ENCODE measurements around the gene HIF1AN.

The HIF1AN gene

GRCh38 chr10:100522107-100522801 lies 13.5 kb upstream of the HIF1AN start:
- no peak for DNase-seq

GRCh38 chr10:100522945-100523344 lies 12.8 kb upstream of the HIF1AN start:
- DNase-seq = no peak

GRCh38 chr10:100524206-100524605 lies 11.5 kb upstream of the HIF1AN start:
- DNase-seq = no peak

- DNase-seq = no peak
Observed at GRCh38 chr10:100524638-100525037, 11.1 kb upstream of the HIF1AN start.

DNA sequence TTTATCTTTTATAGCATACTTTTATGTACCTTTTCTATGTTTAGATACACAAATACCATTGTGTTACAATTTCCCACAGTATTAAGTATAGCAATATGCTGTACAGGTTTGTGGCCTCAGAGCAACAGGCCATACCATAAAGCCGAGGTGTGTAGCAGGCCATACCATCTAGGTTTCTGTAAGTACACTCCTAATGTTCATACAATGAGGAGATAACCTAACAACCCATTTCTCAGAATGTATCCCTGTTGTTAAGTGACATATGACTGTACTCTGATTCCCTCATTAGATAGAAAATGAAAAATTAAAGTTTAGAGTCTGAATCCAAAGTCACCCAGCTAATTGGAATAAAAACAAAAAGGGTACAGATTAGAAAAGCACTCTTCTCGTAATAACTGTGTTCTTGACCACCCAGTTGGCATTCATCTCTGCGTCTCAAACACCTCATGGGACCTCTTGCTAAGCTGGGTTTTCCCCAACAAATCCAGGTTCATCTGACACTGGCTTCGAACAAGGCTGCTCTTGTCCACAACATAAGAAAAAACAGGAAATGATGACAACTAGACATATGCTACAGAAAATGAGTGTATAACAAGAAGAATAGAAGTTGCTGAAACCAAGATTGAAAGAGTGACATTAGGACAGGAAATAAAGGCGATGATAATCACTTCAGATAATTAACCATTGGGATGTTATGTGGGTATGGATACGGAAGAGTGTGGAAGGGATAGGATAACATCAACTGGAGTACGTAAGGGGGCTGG lies 7.4 kb upstream of the HIF1AN start:
- no peak for DNase-seq

DNA sequence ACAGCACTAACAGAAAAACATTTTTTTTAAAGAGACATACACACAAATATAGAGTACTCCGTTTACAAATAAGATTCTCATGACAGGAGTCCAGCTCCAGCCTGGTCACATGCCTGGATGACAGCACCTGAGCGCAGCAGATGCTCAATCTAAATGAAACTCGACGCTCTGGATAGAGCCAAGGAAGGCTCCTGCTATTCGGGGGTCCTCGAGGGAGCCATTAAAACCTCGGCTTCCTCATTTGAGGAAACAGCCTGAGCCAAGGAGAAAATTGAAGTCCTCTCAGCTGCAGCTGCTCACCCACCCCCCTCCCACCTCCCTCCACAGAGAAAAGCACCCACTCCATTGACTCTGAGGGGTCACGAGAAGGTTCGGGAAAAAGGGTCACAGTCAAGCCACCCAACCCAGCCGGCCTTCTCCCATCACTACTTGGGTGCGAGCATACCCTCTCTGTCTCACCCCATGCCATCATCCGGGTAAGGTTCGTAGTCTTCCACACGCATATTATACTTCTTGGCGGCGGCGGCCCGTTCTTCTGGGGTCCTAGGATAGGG lies 6.7 kb upstream of the HIF1AN start:
- no peak for DNase-seq

- DNase-seq = peak; percentile 69 to 82
Observed at GRCh38 chr10:100529475-100530298, 6.1 kb upstream of the HIF1AN start, which contains the start of gene NDUFB8. Gene NDUFB8, minus strand, starts transcription at chr10:100529871. Its CDS starts 20 bp downstream, at chr10:100529851.

GRCh38 chr10:100531761-100532160 lies 4.0 kb upstream of the HIF1AN start:
- DNase-seq = no peak

GRCh38 chr10:100534726-100535125 lies 1.0 kb upstream of the HIF1AN start:
- DNase-seq = no peak

DNA sequence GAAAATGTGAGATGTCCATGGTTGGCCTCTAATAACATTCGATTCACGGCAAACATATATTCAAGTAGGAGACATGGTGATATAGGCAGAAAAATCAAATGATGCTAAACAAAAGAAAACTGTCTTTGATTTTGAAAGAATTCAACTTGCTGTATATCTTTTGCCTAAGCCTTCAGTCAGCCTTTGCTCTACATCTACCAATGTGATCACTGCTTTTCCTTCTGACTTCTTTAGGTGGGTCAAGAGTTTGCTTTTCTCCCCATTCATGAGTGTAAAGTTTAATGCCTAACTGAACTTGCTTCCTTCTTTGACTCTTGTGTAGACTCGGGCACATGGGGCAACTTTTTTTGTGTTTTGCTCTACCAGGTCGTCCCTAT lies 417 bp upstream of the HIF1AN start:
- DNase-seq = no peak

- DNase-seq = no peak
Observed at GRCh38 chr10:100537475-100537874, 1.7 kb downstream of the HIF1AN start.

GRCh38 chr10:100544950-100545349 lies 9.2 kb downstream of the HIF1AN start:
- no peak for DNase-seq

GRCh38 chr10:100551196-100551595 lies 15.5 kb downstream of the HIF1AN start:
- DNase-seq = no peak

DNA sequence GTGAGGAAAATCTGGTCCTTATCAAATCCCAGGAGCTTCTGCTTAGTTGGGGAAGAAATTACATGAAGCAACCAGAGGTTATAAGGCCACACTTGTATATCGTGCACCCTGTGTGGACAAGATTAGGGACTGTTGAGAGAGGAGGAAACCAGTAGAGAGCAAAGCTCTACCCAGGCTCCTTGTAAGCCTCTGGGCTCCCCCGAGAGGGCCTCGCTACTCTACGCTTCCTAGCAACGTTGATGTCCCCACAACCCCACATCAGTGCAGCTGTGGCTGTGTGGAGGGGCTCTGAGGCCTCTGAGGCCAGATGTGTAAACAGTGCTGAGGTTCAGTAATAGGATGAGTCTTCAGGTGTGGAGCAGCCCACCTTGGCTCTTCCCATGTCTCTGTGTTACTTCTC lies 16.0 kb downstream of the HIF1AN start:
- no peak for DNase-seq

GRCh38 chr10:100553929-100554328 lies 18.2 kb downstream of the HIF1AN start:
- DNase-seq = no peak

- no peak for DNase-seq
Observed at GRCh38 chr10:100554902-100555301, 19.2 kb downstream of the HIF1AN start.

GRCh38 chr10:100560248-100560647 lies 24.5 kb downstream of the HIF1AN start:
- DNase-seq = no peak

- no peak for DNase-seq
Observed at GRCh38 chr10:100561005-100561404, 25.3 kb downstream of the HIF1AN start.

- DNase-seq = no peak
Observed at GRCh38 chr10:100562008-100562672, 26.4 kb downstream of the HIF1AN start.

DNA sequence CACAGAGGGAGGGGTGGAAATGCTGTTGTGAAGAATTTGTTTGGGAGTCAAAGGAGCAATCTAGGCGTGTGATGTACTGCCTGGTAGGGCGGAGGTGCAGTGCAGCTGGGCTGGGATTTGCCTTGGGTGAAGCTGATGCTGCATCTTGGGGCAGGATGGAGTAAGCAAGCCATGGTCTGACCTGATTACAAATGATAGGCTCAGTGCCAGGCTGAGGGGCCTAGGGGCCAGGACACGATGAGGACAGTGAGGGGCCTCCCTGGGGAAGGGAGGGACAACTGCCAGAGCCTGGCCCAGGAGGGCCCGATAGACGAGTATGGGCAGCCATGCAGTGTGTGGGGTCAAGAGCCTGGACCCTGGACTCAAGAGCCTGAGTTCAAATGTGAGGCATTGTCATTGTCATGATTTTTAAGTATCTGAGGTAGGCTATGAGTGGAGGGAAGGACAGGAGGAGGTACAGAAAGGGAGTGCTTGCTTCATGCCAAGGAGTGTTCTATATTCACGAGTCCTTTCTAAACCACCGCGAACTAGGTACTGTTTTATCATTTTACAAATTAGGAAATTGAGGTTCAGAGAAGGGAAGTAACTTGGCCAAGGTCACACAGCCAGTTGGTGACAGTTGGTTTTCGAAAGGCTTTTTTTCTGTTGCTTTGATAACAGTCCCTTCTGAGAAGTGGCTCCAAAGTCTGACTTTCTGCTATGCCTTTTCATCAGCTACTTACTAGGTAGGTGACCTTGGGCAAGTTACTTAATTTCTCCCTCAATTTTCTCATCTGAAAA lies 29.7 kb downstream of the HIF1AN start:
- no peak for DNase-seq

DNA sequence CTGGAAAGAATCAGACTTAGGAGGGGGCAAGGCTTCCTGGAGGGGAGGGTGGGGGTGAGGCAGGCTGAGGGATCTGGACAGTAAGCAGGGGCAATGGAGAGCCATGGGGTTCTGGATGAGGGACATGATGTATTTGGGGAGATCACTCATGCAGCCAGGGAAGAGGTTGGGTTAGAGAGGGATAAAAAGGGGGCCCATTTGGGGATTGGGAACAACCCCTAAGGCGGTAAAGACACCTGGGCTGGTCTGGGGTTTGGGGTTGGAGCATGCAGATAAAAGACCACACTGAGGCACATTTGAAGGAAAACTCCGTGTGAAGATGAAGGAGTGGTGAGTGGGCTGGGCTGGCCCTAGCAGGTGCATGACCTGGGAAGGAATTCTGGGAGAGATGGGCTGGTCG lies 30.8 kb downstream of the HIF1AN start:
- no peak for DNase-seq

DNA sequence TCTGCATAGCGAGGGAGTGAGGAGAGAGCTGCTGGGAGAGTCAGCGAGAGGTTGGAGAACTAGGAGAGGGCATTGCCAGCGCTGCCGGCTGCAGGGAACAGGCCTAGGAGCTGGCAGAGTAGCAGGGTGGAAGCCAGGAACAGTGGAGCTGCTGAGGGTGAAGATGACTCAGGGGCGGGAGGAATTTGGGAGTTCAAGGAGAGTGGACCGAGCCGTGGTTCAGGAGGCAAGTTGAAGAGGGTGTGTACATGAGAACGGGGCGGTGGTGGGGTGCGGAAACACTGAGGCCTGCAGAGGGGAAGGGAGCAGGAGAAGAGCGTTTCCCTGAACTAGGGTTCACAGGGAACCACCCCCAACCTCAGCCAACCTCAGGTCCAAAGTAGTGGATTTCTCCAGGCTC lies 31.5 kb downstream of the HIF1AN start:
- no peak for DNase-seq
